Measurements from ENCODE around the gene ERICH6.

GRCh38 chr3:150653110-150653561, 50.6 kb downstream of the ERICH6 start:
- TF ChIP-seq EZH2phosphoT487 (conservative IDR thresholded peaks at IDR 0.05; ENCODE audit: low read length): no peak
- no peak for TF ChIP-seq CTCF (IDR thresholded peaks at IDR 0.05; ENCODE audit: insufficient read depth, low read length, poor library complexity, severe bottlenecking)

All from SU-DHL-6 (cell line).